ENCODE results near the gene GRM5.

The GRM5 gene

DNA sequence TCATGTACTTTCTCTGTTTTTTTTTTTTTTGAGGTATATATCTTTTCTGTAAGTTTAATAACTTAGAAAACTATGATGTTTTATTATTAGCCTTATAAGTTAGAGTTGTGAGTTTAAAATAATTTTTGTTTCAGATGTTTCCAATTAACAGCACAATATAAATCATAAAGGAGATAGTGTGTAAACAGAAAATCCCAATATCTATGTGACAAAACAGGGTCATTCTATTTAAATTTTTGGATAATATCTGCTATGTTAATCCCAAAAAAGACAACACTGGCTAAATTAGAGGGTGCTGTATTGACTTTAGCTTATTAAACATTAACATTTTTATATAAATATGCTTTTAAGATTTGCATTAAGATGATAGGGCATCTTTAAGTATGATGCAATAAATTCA lies 410.1 kb downstream of the GRM5 start:
- no peak overlapping the region for H3K4me3 ChIP-seq (ENCODE audit: low read depth, low read length)
- TF ChIP-seq CTCF (IDR thresholded peaks at IDR 0.05; ENCODE audit: control insufficient read depth, extremely low read depth, insufficient read depth), result no peak
- no peak for DNase-seq (ENCODE audit: low read depth)

DNA sequence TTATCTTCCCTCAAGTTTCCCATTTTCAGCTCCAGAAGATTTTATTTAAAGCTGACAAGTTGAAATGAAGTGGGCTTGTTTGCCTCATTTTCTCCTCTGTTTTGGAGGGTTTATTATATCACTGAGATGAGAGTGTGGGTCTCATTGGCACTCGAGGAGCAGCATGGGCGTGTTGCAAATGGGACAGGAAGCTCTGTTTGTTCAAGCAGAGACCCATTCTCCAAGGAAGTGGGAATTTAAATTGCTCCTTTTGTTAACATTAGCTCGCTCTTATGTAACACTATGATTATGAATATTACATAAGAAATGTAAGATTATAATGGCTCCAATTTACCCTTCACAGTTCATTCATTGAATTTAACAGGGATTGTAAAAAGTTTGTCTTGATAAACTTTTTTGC lies 410.6 kb downstream of the GRM5 start:
- no peak for DNase-seq (ENCODE audit: low read depth)
- no peak overlapping the region for H3K4me3 ChIP-seq (ENCODE audit: low read depth, low read length)
- no peak for TF ChIP-seq CTCF (IDR thresholded peaks at IDR 0.05; ENCODE audit: control insufficient read depth, extremely low read depth, insufficient read depth)

DNA sequence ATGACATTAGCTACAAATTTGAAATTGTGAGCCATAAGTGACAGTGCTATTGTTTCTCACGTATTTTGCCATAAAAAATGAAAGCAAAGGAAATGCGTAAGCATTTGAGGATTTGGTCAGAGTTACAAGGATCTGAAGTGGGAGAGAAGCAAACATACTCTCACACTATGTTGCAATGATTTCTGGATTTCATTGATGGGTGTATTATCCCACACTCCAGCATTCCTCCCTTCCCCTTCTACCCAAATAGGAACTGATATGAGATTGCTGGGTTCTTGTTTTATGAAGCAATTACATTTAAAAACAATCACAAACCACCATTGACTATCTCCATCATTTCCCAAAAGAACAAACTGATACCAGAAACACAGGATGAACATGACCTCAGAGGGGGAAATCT lies 414.2 kb downstream of the GRM5 start:
- no peak for TF ChIP-seq CTCF (IDR thresholded peaks at IDR 0.05; ENCODE audit: control insufficient read depth, extremely low read depth, insufficient read depth)
- DNase-seq (ENCODE audit: low read depth), result no peak
- no peak overlapping the region for H3K4me3 ChIP-seq (ENCODE audit: low read depth, low read length)

DNA sequence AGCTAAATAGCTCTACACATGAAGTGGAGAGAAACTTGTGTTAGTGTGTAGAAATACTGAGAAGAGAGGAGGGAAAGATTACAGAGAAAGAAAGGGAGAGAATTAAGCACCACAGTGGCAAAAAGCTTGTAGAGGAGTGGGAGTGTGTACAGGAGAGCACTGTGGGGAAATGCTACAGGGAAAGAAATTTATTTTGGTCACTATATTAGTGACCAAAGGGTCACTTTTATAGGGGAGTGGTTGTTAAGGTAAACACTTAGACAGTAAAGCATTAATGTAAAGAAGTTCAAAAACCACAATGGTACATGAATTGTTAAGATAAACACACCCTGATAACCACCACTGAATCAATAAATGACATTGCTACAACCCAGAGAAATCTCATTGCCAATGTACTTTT lies 421.1 kb downstream of the GRM5 start:
- H3K4me3 ChIP-seq (ENCODE audit: low read depth, low read length), result no peak overlapping the region
- no peak for TF ChIP-seq CTCF (IDR thresholded peaks at IDR 0.05; ENCODE audit: control insufficient read depth, extremely low read depth, insufficient read depth)
- DNase-seq (ENCODE audit: low read depth), result no peak

DNA sequence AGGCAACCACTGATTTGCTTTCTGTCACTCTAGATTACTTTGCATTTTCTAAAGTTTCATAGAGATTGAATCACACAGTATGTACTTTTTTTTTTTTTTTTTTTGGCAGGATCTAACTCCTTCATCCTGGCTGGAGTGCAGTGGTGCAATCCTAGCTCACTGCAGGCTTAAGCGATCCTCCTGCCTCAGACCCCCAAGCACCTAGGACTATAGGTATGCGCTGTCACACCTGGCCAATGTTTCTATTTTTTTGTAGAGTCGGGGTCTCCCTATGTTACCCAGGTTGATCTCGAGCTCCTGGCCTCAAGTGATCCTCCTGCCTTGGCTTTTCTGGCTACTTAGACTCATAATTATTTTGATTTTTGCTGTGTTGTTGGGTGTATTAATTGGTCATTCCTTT lies 433.6 kb downstream of the GRM5 start:
- no peak for TF ChIP-seq CTCF (IDR thresholded peaks at IDR 0.05; ENCODE audit: control insufficient read depth, extremely low read depth, insufficient read depth)
- no peak for DNase-seq (ENCODE audit: low read depth)
- H3K4me3 ChIP-seq (ENCODE audit: low read depth, low read length), result no peak overlapping the region

DNA sequence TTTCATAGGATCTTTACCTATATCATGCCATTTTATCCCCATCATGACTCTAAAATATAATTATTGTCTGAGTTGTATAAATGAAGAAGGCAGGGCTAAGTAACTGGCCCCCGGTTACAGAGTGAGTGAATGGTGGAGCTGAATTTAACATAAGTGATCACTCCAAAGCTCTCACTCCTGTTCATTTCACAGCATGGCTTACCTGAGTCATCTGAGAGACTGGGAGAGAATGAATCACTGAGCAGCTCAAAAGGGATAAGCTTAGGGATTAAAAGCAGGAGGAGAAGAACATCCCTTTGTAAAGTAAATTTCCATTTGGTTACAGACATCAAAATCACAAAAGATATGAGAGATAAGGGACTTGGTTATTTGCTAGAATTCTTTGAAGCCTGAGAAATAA lies 434.3 kb downstream of the GRM5 start:
- no peak overlapping the region for H3K4me3 ChIP-seq (ENCODE audit: low read depth, low read length)
- DNase-seq (ENCODE audit: low read depth), result no peak
- no peak for TF ChIP-seq CTCF (IDR thresholded peaks at IDR 0.05; ENCODE audit: control insufficient read depth, extremely low read depth, insufficient read depth)

- no peak for DNase-seq (ENCODE audit: low read depth)
- H3K4me3 ChIP-seq (ENCODE audit: low read depth, low read length), result no peak overlapping the region
- no peak for TF ChIP-seq CTCF (IDR thresholded peaks at IDR 0.05; ENCODE audit: control insufficient read depth, extremely low read depth, insufficient read depth)
These were observed 436.3 kb downstream of the GRM5 start for GRCh38 chr11:88629496-88629895.

All from LNCaP clone FGC (cell line).